Body of pancreas (tissue), 4 donors: ENCODE results near the gene LELP1. TPM values are rescaled to one million over a fixed set of nuclear protein-coding genes. Genes with fewer than 3 reads are reported as not detected.

Source experiments
- ATAC-seq: fragments of 150-250 bp; one replicate; pipeline ENCODE4 v1.9.1; 2016
- DNase-seq, 4 donors: peaks; one replicate each; pipeline ENCODE4 v3.0.0-alpha.2; 2019
- H3K27ac ChIP-seq, 4 donors: fragments of 200-600 bp; sonication (generic); 1 replicate in 3 of 4; 2 replicates in 1 of 4; pipeline versions ENCODE4 v1.5.1 to v1.6.1; 2016 to 2019; ENCODE audit warnings: mild to moderate bottlenecking in 1 of 4, mixed read lengths in 1 of 4, moderate library complexity in 1 of 4
- H3K27me3 ChIP-seq, 2 donors: fragments of 200-600 bp; sonication (generic); one replicate each; pipeline ENCODE4 v1.6.0; 2016; ENCODE audit warnings: mild to moderate bottlenecking in 1 of 2
- H3K36me3 ChIP-seq, 2 donors: fragments of 200-600 bp; sonication (generic); replicated peaks in 1 of 2; 2 replicates each; pipeline ENCODE4 v1.5.1; 2016; ENCODE audit warnings: low read depth in 2 of 2; ENCODE audit not compliant: insufficient read depth in 1 of 2
- H3K4me1 ChIP-seq: fragments of 200-600 bp; sonication (generic); one replicate; pipeline ENCODE4 v1.6.0; 2016
- H3K4me3 ChIP-seq, 2 donors: fragments of 200-600 bp; sonication (generic); 1 replicate in 1 of 2; 2 replicates in 1 of 2; pipeline ENCODE4 v1.5.1; 2016 to 2019
- H3K9me3 ChIP-seq, 3 donors: fragments of 200-600 bp; sonication (generic); 1 replicate in 2 of 3; 2 replicates in 1 of 3; pipeline ENCODE4 v1.5.1; 2016
- POLR2A ChIP-seq, 3 donors: fragments of 450-650 bp; IDR thresholded peaks; one replicate each; pipeline ENCODE4 v1.6.1; 2016; ENCODE audit warnings: antibody characterized with exemption in 3 of 3, mild to moderate bottlenecking in 2 of 3
- whole genome bisulfite sequencing, 2 donors: methylation state at CpG; one replicate each; pipeline ENCODE4 v1.1.5; 2017; 5-methylcytosine and 5-hydroxymethylcytosine counted together
- intact Hi-C: fragments of 100-400 bp; cut with DNase I; formaldehyde crosslinking; loops from one replicate; pipeline ENCODE4 v1.15.1; 2023
- total RNA-seq, 2 donors: library from RNA; depleted of rRNA; stranded (reverse); fragments of >200 nt; gene quantifications; one replicate each; pipeline ENCODE4 v1.1.0, GENCODE V29; 2016
- TF ChIP-seq, protein P1 (sequence below), 7 experiments: fragments of 450-650 bp in 4 of 7; fragments of 200-600 bp in 3 of 7; sonication (generic) in 3 of 7; IDR thresholded peaks; one replicate each; pipeline ENCODE4 v1.5.1; 2016 to 2019; ENCODE audit warnings: antibody characterized with exemption in 7 of 7

LELP1 gene
- total RNA-seq, result not detected

DNA sequence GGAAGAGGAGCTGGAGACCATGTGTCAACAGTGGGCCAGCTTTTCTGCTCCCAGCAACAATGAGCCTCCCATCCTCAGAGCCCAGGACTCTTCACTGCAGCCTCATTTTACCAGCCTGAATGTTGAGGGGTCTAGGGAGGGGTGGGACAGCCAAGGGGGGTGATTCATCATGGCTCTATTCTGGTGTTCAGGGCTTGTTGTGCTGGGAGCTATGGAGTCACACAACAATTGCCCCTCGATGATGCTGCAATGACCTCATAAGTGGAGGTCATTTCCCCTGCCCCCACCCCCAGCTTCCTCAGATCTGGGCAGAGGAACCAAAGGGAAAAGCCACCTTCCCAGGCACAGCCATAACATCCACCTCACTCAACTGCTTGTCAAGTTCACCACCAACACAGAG, at the start of gene LELP1:
TSS of gene LELP1 (plus strand) at position 301 of the 400 bp plus-strand sequence. CDS start 1,278 bp downstream, outside the sequence.
- no peak within 1 kb of the TSS for H3K4me3 ChIP-seq
- no peaks in the 10 kb centered on the region for H3K9me3 ChIP-seq
- 56% methylated on average over 1 of the region's 1 CpG; no CpG with 5 or more reads in 1 of the 2 donors for WGBS, 2 donors
- ATAC-seq, result no peak
- no peaks in the 10 kb centered on the region for H3K36me3 ChIP-seq
- H3K27me3 ChIP-seq, result no peaks in the 10 kb centered on the region
- intact Hi-C loops, result no loop called here
- no peak within 1 kb of the TSS for H3K27ac ChIP-seq
- DNase-seq, result no peak
- TF ChIP-seq, protein P1, sequence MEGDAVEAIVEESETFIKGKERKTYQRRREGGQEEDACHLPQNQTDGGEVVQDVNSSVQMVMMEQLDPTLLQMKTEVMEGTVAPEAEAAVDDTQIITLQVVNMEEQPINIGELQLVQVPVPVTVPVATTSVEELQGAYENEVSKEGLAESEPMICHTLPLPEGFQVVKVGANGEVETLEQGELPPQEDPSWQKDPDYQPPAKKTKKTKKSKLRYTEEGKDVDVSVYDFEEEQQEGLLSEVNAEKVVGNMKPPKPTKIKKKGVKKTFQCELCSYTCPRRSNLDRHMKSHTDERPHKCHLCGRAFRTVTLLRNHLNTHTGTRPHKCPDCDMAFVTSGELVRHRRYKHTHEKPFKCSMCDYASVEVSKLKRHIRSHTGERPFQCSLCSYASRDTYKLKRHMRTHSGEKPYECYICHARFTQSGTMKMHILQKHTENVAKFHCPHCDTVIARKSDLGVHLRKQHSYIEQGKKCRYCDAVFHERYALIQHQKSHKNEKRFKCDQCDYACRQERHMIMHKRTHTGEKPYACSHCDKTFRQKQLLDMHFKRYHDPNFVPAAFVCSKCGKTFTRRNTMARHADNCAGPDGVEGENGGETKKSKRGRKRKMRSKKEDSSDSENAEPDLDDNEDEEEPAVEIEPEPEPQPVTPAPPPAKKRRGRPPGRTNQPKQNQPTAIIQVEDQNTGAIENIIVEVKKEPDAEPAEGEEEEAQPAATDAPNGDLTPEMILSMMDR (IDR thresholded peaks at IDR 0.05), result no peak
- no peak for TF ChIP-seq POLR2A (IDR thresholded peaks at IDR 0.05)
- H3K4me1 ChIP-seq, result no peaks in the 10 kb centered on the region

DNA sequence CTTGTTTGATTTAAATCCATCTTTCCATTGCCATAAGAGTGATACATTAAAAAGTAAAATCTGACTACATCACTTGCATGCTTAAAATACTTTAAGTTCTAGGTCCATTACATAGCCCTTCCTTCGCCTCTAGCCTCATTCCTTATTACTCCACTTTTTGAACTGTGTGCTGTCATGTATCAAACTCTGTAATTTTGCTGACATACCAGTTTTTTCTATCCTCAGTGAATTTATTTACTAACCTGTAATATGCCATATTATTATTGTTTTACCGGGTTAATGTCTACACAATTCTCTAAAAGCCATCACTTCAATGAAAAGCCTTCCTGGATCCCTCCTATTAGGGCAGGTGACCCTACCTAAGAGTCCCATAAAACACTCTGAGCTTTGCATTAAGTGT, 47.7 kb upstream of the LELP1 start:
- Histone ChIP-seq H3K36me3 (no peaks in the 10 kb centered on the region), H3K4me3 (no peak overlapping the region), H3K4me1 (no peaks in the 10 kb centered on the region), H3K27me3 (no peaks in the 10 kb centered on the region), H3K27ac (no peak overlapping the region), H3K9me3 (no peaks in the 10 kb centered on the region)
- intact Hi-C loops, result no loop called here
- no peak for ATAC-seq
- no peak for DNase-seq
- TF ChIP-seq, protein P1 (IDR thresholded peaks at IDR 0.05), result no peak
- TF ChIP-seq POLR2A (IDR thresholded peaks at IDR 0.05), result no peak
- 87 to 91% methylated on average over 2 of the region's 2 CpGs for WGBS, 2 donors

DNA sequence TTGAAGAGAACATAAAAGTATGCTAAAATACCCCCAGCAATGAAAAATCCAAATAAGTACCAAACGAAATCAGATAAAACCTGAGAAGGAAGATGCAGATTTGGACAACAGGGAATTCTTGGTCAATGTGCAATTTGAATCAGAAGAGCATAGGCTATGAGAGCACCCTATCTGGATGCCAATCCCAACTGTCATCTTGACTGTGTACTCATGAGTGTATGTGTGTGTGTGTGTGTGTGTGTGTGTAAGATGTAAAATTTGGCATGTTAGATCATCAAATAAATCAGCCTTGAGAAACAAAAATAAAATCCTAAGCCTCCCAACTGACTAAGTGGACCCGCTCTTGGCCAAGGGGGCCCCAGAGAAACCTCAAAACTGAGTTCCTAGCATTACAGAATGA, 34.5 kb upstream of the LELP1 start:
- TF ChIP-seq, protein P1 (IDR thresholded peaks at IDR 0.05), result no peak
- no peak for TF ChIP-seq POLR2A (IDR thresholded peaks at IDR 0.05)
- WGBS, 2 donors, result 70 to 74% methylated on average over 2 of the region's 2 CpGs
- no peak overlapping the region for H3K27ac ChIP-seq
- no peak for ATAC-seq
- DNase-seq, result no peak
- no peaks in the 10 kb centered on the region for H3K4me1 ChIP-seq
- H3K4me3 ChIP-seq, result no peak overlapping the region
- no peaks in the 10 kb centered on the region for H3K9me3 ChIP-seq
- intact Hi-C loops, result no loop called here
- no peaks in the 10 kb centered on the region for H3K27me3 ChIP-seq
- H3K36me3 ChIP-seq, result no peaks in the 10 kb centered on the region

DNA sequence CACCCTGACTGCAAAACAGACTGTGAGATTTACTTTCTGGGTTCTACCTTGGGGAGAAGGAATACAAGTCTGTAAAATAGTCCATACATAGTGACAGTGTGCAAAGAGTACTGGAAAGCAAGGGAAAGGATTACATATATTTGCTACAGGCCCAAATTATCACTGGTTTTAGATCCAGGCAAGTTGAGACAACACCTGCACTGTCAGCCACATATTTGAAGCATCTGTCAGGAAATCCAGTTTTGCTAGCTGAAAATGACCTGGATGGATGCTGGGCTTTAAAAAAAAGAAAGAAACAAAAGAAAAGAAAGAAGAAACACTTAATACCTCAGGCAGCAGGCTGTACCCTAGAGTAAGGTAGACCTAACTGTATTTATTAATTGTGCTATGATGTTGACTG, 28.6 kb upstream of the LELP1 start:
- intact Hi-C loops, result no loop called here
- no peak for DNase-seq
- H3K36me3 ChIP-seq, result no peaks in the 10 kb centered on the region

DNA sequence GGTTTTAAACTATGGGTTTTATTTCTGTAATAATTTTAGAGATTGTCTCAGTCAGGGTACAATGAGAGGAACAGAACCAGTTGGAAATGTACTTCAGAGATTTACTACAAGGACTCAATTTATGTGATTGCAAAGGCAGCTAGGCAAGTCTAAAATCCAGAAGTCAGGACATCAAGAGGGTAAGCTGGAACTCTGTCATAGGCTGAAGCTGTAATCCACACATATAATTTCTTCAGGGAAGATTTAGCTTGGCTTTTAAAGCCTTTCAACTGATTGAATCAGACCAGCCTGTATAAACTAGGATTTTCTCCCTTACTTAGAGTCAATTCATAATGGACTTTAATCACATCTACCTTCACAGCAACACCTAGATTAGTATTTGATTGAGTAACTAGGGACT, 24.3 kb upstream of the LELP1 start:
- no peaks in the 10 kb centered on the region for H3K27me3 ChIP-seq
- H3K27ac ChIP-seq, result no peak overlapping the region
- intact Hi-C loops, result no loop called here
- no peak overlapping the region for H3K4me3 ChIP-seq
- ATAC-seq (no peak), DNase-seq (no peak)
- H3K9me3 ChIP-seq, result no peaks in the 10 kb centered on the region
- TF ChIP-seq POLR2A (IDR thresholded peaks at IDR 0.05), result no peak
- TF ChIP-seq, protein P1 (IDR thresholded peaks at IDR 0.05), result no peak
- no peaks in the 10 kb centered on the region for H3K4me1 ChIP-seq
- no peaks in the 10 kb centered on the region for H3K36me3 ChIP-seq

More for the DNA sequence above, 28.6 kb upstream of the LELP1 start:
- no peaks in the 10 kb centered on the region for H3K9me3 ChIP-seq
- H3K27me3 ChIP-seq, result no peaks in the 10 kb centered on the region
- no peak overlapping the region for H3K4me3 ChIP-seq
- TF ChIP-seq, protein P1 (IDR thresholded peaks at IDR 0.05), result no peak
- no peak for TF ChIP-seq POLR2A (IDR thresholded peaks at IDR 0.05)
- no peaks in the 10 kb centered on the region for H3K4me1 ChIP-seq
- ATAC-seq, result no peak
- H3K27ac ChIP-seq, result no peak overlapping the region
